ENCODE results near the gene KIAA0232. TPM values are rescaled to one million over a fixed set of nuclear protein-coding genes. Genes with fewer than 3 reads are reported as not detected.
A peak's percentile ranks its signal among the peaks of the same experiment; 100 is the strongest.

KIAA0232 gene
- total and polyA plus RNA-seq, 5 donors from 2014 or later = 5.6 to 25.3 (median 13.5) TPM

GRCh38 chr4:6758728-6759127 is 23.8 kb upstream of the KIAA0232 start:
- no peak overlapping the region for H3K27ac Mint-ChIP-seq
- Histone ChIP-seq H3K4me1 (ENCODE audit: control insufficient read depth, insufficient read depth, low read length, poor library complexity, severe bottlenecking) (no peaks in the 10 kb centered on the region), H3K27ac (ENCODE audit: insufficient read depth, low read length, poor library complexity, severe bottlenecking) (no peak overlapping the region), H3K27me3 (ENCODE audit: control insufficient read depth, insufficient read depth, low read length) (no peaks in the 10 kb centered on the region), H3K9me3 (ENCODE audit: control insufficient read depth in 2 of 2, low read length in 2 of 2) (no peaks in the 10 kb centered on the region), H3K36me3 (ENCODE audit: control insufficient read depth, insufficient read depth, low read length) (no peaks in the 10 kb centered on the region), H3K4me3 (ENCODE audit: low read depth, low read length) (no peak overlapping the region)
- no peaks in the 10 kb centered on the region for H3K9me3 Mint-ChIP-seq
- DNase-seq (no peak), ATAC-seq (ENCODE audit: low read depth in 2 of 2) (no peak)
- H3K27me3 Mint-ChIP-seq = peaks cover 5% of the 10 kb centered on the region
- peaks cover 0 to 9% (median 0%) of the 10 kb centered on the region in 4 donors for H3K4me1 Mint-ChIP-seq
- no peak overlapping the region for H3K4me3 Mint-ChIP-seq
- no peaks in the 10 kb centered on the region for H3K36me3 Mint-ChIP-seq

GRCh38 chr4:6760865-6761264 is 21.7 kb upstream of the KIAA0232 start:
- Histone ChIP-seq H3K27me3 (ENCODE audit: control insufficient read depth, insufficient read depth, low read length) (no peaks in the 10 kb centered on the region), H3K4me1 (ENCODE audit: control insufficient read depth, insufficient read depth, low read length, poor library complexity, severe bottlenecking) (no peaks in the 10 kb centered on the region), H3K9me3 (ENCODE audit: control insufficient read depth in 2 of 2, low read length in 2 of 2) (no peaks in the 10 kb centered on the region), H3K4me3 (ENCODE audit: low read depth, low read length) (no peak overlapping the region), H3K36me3 (ENCODE audit: control insufficient read depth, insufficient read depth, low read length) (no peaks in the 10 kb centered on the region), H3K27ac (ENCODE audit: insufficient read depth, low read length, poor library complexity, severe bottlenecking) (no peak overlapping the region)
- no peaks in the 10 kb centered on the region for H3K9me3 Mint-ChIP-seq
- H3K36me3 Mint-ChIP-seq = no peaks in the 10 kb centered on the region
- H3K27ac Mint-ChIP-seq = peak overlapping the region in 1 of 3 donors; percentile 34
- no peak overlapping the region for H3K4me3 Mint-ChIP-seq
- DNase-seq = no peak
- H3K27me3 Mint-ChIP-seq = peaks cover 5% of the 10 kb centered on the region
- no peak for ATAC-seq (ENCODE audit: low read depth in 2 of 2)
- H3K4me1 Mint-ChIP-seq = peaks cover 0 to 11% (median 1%) of the 10 kb centered on the region in 4 donors

- Mint-ChIP-seq H3K9me3 (no peaks in the 10 kb centered on the region), H3K4me3 (peak overlapping the region in 1 of 4 donors; percentile 48), H3K27me3 (peaks cover 5% of the 10 kb centered on the region), H3K4me1 (peaks cover 0 to 19% (median 6%) of the 10 kb centered on the region in 4 donors), H3K27ac (no peak overlapping the region), H3K36me3 (no peaks in the 10 kb centered on the region)
- no peaks in the 10 kb centered on the region for H3K9me3 ChIP-seq (ENCODE audit: control insufficient read depth in 2 of 2, low read length in 2 of 2)
- no peaks in the 10 kb centered on the region for H3K4me1 ChIP-seq (ENCODE audit: control insufficient read depth, insufficient read depth, low read length, poor library complexity, severe bottlenecking)
- H3K27me3 ChIP-seq (ENCODE audit: control insufficient read depth, insufficient read depth, low read length) = no peaks in the 10 kb centered on the region
- ATAC-seq (ENCODE audit: low read depth in 2 of 2) (no peak), DNase-seq (no peak)
- no peak overlapping the region for H3K4me3 ChIP-seq (ENCODE audit: low read depth, low read length)
- no peaks in the 10 kb centered on the region for H3K36me3 ChIP-seq (ENCODE audit: control insufficient read depth, insufficient read depth, low read length)
- no peak overlapping the region for H3K27ac ChIP-seq (ENCODE audit: insufficient read depth, low read length, poor library complexity, severe bottlenecking)
Observed at GRCh38 chr4:6761649-6762615, 20.6 kb upstream of the KIAA0232 start.

GRCh38 chr4:6763330-6763851 is 19.1 kb upstream of the KIAA0232 start:
- Mint-ChIP-seq H3K27me3 (peaks cover 5% of the 10 kb centered on the region), H3K4me3 (no peak overlapping the region), H3K4me1 (peaks cover 0 to 30% (median 8%) of the 10 kb centered on the region in 4 donors), H3K36me3 (no peaks in the 10 kb centered on the region), H3K27ac (no peak overlapping the region), H3K9me3 (no peaks in the 10 kb centered on the region)
- no peak overlapping the region for H3K4me3 ChIP-seq (ENCODE audit: low read depth, low read length)
- no peaks in the 10 kb centered on the region for H3K36me3 ChIP-seq (ENCODE audit: control insufficient read depth, insufficient read depth, low read length)
- no peaks in the 10 kb centered on the region for H3K27me3 ChIP-seq (ENCODE audit: control insufficient read depth, insufficient read depth, low read length)
- peaks cover 7% of the 10 kb centered on the region for H3K4me1 ChIP-seq (ENCODE audit: control insufficient read depth, insufficient read depth, low read length, poor library complexity, severe bottlenecking)
- H3K27ac ChIP-seq (ENCODE audit: insufficient read depth, low read length, poor library complexity, severe bottlenecking) = no peak overlapping the region
- H3K9me3 ChIP-seq (ENCODE audit: control insufficient read depth in 2 of 2, low read length in 2 of 2) = no peaks in the 10 kb centered on the region
- no peak for ATAC-seq (ENCODE audit: low read depth in 2 of 2)
- DNase-seq = no peak

- Histone ChIP-seq H3K4me3 (ENCODE audit: low read depth, low read length) (no peak overlapping the region), H3K4me1 (ENCODE audit: control insufficient read depth, insufficient read depth, low read length, poor library complexity, severe bottlenecking) (peaks cover 24% of the 10 kb centered on the region), H3K36me3 (ENCODE audit: control insufficient read depth, insufficient read depth, low read length) (no peaks in the 10 kb centered on the region), H3K27ac (ENCODE audit: insufficient read depth, low read length, poor library complexity, severe bottlenecking) (no peak overlapping the region), H3K27me3 (ENCODE audit: control insufficient read depth, insufficient read depth, low read length) (no peaks in the 10 kb centered on the region), H3K9me3 (ENCODE audit: control insufficient read depth in 2 of 2, low read length in 2 of 2) (no peaks in the 10 kb centered on the region)
- Mint-ChIP-seq H3K36me3 (no peaks in the 10 kb centered on the region), H3K27ac (no peak overlapping the region), H3K27me3 (no peaks in the 10 kb centered on the region), H3K4me3 (peak overlapping the region in 1 of 4 donors; percentile 32), H3K4me1 (peaks cover 0 to 47% (median 21%) of the 10 kb centered on the region in 4 donors), H3K9me3 (no peaks in the 10 kb centered on the region)
- ATAC-seq (ENCODE audit: low read depth in 2 of 2) (no peak), DNase-seq (no peak)
Observed at GRCh38 chr4:6764976-6765620, 17.4 kb upstream of the KIAA0232 start.

- H3K4me3 Mint-ChIP-seq = no peak overlapping the region
- no peak for ATAC-seq (ENCODE audit: low read depth in 2 of 2)
- H3K9me3 Mint-ChIP-seq = no peaks in the 10 kb centered on the region
- H3K27ac Mint-ChIP-seq = peak overlapping the region in 1 of 3 donors; percentile 42
- no peak overlapping the region for H3K4me3 ChIP-seq (ENCODE audit: low read depth, low read length)
- no peak for DNase-seq
- no peaks in the 10 kb centered on the region for H3K36me3 ChIP-seq (ENCODE audit: control insufficient read depth, insufficient read depth, low read length)
- no peaks in the 10 kb centered on the region for H3K27me3 Mint-ChIP-seq
- H3K9me3 ChIP-seq (ENCODE audit: control insufficient read depth in 2 of 2, low read length in 2 of 2) = no peaks in the 10 kb centered on the region
- H3K27ac ChIP-seq (ENCODE audit: insufficient read depth, low read length, poor library complexity, severe bottlenecking) = no peak overlapping the region
- H3K4me1 ChIP-seq (ENCODE audit: control insufficient read depth, insufficient read depth, low read length, poor library complexity, severe bottlenecking) = peaks cover 24% of the 10 kb centered on the region
- H3K27me3 ChIP-seq (ENCODE audit: control insufficient read depth, insufficient read depth, low read length) = no peaks in the 10 kb centered on the region
- no peaks in the 10 kb centered on the region for H3K36me3 Mint-ChIP-seq
- H3K4me1 Mint-ChIP-seq = peaks cover 0 to 49% (median 21%) of the 10 kb centered on the region in 4 donors
Observed at GRCh38 chr4:6765703-6766102, 16.8 kb upstream of the KIAA0232 start.

GRCh38 chr4:6767386-6767747 is 15.2 kb upstream of the KIAA0232 start:
- Mint-ChIP-seq H3K36me3 (no peaks in the 10 kb centered on the region), H3K4me3 (peak overlapping the region in 1 of 4 donors; percentile 7), H3K27ac (peak overlapping the region in 2 of 3 donors; percentile 36 to 62), H3K4me1 (peaks cover 0 to 45% (median 21%) of the 10 kb centered on the region in 4 donors), H3K9me3 (no peaks in the 10 kb centered on the region), H3K27me3 (no peaks in the 10 kb centered on the region)
- Histone ChIP-seq H3K9me3 (ENCODE audit: control insufficient read depth in 2 of 2, low read length in 2 of 2) (no peaks in the 10 kb centered on the region), H3K36me3 (ENCODE audit: control insufficient read depth, insufficient read depth, low read length) (no peaks in the 10 kb centered on the region), H3K4me3 (ENCODE audit: low read depth, low read length) (no peak overlapping the region), H3K4me1 (ENCODE audit: control insufficient read depth, insufficient read depth, low read length, poor library complexity, severe bottlenecking) (peaks cover 24% of the 10 kb centered on the region), H3K27ac (ENCODE audit: insufficient read depth, low read length, poor library complexity, severe bottlenecking) (no peak overlapping the region), H3K27me3 (ENCODE audit: control insufficient read depth, insufficient read depth, low read length) (no peaks in the 10 kb centered on the region)
- DNase-seq = peak in 1 of 3 donors; percentile 55
- no peak for ATAC-seq (ENCODE audit: low read depth in 2 of 2)
